SW 1271 (cell line): ENCODE measurements around the gene GRAMD1B.
"Not testable (repeated sequence)": the region's sequence is repeated elsewhere in the genome, so short reads cannot be mapped to it uniquely, and the experiment has no call there.

Source experiments
- DNase-seq, 2 experiments: peaks; one replicate each; lab custom pipeline; 2025; lab: John Stamatoyannopoulos, UW

Gene GRAMD1B

GRCh38 chr11:123443851-123444623 is 14.0 kb downstream of the GRAMD1B start:
- no peak for DNase-seq

DNA sequence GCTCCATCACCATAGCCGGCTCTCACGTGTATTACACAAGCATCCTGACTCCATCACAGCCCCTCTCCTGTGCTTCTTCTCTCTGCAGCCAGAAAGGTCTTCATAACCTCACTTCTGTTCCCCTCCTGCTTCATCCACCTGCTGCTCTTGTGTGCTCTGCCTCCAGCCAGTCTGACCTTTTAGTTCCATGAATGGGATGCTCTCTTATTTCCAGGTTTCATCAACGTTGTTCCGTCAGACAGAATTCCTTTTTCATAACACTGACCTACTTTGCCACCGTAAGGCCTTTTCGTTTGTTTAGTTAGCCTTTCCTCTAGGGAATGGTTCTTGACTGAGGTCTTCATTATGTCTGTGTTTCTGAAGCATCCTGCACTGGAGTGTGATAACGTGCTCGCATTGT is 18.8 kb downstream of the GRAMD1B start:
- no peak for DNase-seq

- no peak for DNase-seq
Observed at GRCh38 chr11:123449436-123449835, 19.4 kb downstream of the GRAMD1B start.

DNA sequence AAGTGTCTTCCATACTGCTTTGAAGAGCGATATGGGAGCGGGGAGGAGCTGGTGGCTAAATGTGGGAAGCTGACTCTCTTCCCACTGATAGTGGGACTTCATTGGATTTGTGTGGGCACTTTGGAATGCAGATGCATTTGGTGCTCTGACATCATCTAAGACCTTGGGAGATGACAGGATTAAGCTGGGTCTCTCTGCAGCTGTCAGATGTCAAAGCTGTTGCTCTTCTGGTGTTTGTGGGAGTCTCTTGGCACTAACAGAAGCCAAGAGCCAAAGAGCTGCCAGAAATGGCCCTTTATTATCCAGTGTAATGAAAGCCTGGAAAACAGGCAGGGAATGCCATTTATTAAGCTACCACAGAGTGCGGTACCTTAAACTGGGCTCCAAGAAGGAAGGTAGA is 20.6 kb downstream of the GRAMD1B start:
- DNase-seq = no peak

DNA sequence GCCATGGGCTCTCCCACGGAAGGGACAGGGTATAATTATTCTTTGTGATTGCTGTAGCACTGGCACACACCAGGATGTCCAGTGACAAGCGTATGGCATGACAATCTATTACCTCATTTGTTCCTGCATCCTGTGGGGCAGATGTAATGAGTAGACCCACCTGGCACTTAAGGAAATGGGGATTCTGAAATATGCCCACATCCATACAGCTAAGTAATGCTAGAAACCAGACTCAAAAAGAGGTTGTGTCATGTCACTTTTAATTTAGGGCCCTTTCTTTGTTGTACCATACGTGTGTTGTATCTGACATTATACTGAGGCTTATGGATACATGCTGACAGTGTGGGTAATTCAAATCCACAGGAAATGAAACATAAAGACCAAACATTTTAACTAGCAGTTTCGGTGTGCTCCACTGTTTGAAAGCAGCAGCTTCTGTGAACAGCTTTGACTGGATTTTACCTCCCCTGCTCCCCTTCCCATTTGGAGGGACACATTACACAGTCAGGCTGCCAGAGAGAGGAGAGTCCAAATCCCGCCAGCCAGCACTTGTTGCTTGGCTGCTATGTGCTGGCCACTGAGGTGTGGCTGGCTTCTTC is 21.2 kb downstream of the GRAMD1B start:
- DNase-seq = no peak

DNA sequence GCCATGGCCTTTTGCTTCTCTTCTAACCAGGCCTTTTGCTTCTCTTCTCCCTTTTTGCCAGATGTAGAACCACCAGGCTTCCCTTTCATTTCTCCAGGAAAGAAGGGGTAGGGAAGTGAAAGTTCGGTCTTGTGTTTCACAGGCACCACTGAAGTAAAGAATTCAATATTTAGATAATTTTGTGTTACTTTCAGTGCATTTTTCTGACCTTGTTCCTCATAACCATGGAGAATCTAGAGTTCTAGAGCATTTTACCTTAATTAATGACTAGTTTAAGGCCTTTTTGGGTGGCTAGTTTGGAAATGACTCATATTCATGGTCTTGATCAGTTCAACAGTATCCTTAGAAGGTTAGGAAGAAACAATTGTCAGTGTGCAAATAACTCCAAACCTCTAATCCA is 22.7 kb downstream of the GRAMD1B start:
- no peak for DNase-seq

GRCh38 chr11:123454060-123454651 is 24.1 kb downstream of the GRAMD1B start:
- no peak for DNase-seq

DNA sequence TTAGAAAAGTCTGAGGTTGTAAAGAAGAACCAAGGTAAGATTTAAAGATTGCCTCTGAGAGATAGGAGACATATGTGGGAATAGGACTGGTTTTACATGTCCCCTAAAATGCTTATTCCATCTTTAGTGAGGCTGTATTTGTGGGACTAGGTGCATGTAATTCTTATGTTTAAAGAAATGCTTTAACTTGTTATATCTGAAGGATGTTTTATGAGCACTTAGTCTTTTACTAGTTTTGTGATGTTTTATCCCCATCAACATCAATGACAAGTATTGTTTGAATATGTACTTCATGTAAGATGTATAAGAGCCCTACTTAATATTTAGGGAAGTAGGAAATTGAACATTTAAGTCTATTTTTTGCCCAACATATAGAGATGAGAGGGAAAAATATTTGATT is 24.7 kb downstream of the GRAMD1B start:
- DNase-seq = no peak

DNA sequence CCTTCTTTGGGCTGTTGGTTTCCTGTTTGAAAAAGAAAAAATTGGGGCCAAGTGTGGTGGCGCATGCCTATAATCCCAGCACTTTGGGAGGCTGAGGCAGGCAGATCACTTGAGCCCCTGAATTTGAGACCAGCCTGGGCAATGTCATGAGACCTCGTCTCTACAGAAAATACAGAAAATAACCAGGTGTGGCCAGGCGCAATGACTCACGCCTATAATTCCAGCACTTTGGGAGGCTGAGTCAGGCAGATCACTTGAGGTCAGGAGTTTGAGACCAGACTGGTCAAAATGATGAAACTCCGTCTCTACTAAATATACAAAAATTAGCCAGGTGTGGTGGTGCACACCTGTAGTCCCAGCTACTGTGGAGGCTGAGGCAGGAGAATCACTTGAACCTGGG is 26.4 kb downstream of the GRAMD1B start:
- not testable (repeated sequence) for DNase-seq

DNA sequence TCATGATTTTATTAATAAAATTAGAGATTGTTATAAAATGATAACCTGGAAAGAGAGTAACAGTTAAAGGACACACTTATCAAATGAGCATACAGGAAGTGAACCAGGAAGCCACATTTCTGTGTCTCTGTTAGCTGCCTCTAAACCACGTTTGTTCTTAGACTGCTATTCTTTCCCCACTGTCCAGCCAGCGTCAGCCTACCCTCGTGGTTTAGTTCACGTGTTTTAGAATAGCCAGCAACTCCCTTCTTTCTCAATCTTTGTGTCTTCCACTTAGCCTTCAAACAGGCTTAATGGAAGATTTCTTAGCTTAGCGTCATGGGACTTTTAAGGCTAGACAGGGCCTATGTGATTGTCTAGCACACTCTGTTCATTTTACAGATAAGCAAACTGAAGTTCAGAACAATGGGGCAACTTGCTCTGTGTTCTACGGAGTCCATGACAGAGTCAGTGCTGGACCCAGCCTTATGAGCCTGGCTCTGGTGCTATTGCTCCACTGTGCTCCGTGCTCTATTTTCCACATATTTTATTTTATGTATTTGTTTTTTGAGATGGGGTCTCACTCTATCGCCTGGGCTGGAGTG is 27.2 kb downstream of the GRAMD1B start:
- no peak for DNase-seq

DNA sequence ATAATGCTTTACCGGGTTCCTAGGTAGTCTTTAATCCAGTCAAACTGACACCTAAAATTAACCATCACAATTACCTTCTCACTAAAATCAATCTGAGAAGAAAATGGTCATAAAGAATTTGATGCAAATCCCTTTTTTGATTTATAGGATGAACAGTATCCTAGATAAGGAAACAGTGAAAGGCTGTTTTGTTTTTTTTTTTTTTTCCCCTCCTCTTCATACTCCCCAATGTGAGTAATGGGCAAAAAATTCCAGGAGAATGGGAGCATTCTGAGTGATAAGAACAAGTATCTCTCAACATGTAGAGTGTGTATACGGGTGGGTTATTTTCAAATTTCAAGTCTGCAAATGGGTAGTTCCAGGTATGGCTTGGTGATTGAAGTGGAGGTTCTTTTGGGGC is 28.4 kb downstream of the GRAMD1B start:
- DNase-seq = no peak

DNA sequence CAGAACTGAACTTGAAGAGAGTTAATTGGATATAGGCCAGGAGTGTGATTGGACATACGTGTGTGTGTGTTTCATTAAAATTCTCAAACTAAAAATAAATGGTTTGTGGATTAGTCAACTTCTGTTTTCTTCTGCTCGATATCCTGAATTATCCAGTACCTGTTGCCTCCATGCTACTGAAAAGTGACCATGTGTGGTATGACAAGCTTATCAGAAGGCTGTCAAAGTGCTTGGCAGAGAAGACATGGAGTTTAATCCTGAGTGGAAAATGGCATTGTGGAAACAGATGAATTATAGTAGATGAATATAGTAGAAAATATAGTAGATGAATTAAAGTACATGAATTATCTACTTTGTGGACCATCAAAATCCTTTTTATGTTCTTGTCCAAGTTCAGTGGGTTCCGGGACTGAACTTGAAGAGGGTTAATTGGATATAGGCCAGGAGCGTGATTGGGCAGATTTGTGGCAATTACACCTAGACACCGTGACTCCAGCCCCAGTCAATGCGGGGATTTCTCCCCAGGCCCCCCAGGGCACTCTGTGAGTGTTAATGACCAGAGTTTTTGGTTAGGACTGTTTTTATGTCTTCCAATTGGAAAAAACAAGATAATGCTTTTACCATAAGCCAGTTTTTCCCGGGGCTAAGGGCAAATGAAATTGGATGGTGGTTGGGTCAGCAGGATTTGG is 30.1 kb downstream of the GRAMD1B start:
- DNase-seq = no peak

GRCh38 chr11:123461164-123461563 is 31.1 kb downstream of the GRAMD1B start:
- DNase-seq = no peak

- DNase-seq = not testable (repeated sequence)
Observed at GRCh38 chr11:123465667-123466066, 35.6 kb downstream of the GRAMD1B start.

GRCh38 chr11:123466172-123466571 is 36.1 kb downstream of the GRAMD1B start:
- not testable (repeated sequence) for DNase-seq

DNA sequence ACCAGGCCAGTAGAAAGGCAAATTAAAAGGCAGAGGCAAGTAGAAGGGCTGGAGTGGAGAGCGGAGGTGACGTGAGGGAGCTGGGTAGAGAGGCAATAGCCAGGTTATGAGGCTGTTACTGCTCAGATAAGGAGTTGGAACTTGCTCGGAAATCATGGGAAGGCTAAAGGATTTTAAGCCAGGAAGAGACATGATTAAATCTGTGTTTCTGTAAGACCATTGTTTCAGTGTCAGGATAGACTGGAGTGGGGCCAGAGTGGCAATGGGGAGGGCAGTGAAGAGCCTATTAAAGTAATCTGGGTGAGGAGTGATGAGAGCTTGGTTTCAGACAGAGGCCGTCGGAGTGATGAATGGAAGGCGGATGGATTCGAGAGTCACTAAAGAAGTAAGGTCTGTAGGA is 39.0 kb downstream of the GRAMD1B start:
- DNase-seq = no peak

- DNase-seq = no peak
Observed at GRCh38 chr11:123469586-123469985, 39.5 kb downstream of the GRAMD1B start.

DNA sequence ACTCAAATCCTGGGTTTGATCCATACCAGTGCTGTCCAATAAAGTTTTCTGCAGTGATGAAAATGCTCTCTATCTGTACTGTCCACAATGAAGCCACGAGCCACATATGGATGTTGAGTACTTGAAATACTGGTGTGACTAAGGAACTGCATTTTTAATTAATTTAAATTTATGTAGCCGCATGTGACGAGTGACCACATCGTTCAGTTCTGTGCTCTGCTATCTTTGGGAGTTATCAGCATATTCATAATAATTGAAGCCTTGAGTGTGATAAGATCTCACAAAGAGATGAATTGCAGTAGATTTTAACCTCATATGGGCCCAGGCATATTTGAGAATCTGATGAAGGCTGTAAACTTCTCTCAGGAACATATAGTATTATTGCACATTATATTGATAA is 40.8 kb downstream of the GRAMD1B start:
- no peak for DNase-seq

DNA sequence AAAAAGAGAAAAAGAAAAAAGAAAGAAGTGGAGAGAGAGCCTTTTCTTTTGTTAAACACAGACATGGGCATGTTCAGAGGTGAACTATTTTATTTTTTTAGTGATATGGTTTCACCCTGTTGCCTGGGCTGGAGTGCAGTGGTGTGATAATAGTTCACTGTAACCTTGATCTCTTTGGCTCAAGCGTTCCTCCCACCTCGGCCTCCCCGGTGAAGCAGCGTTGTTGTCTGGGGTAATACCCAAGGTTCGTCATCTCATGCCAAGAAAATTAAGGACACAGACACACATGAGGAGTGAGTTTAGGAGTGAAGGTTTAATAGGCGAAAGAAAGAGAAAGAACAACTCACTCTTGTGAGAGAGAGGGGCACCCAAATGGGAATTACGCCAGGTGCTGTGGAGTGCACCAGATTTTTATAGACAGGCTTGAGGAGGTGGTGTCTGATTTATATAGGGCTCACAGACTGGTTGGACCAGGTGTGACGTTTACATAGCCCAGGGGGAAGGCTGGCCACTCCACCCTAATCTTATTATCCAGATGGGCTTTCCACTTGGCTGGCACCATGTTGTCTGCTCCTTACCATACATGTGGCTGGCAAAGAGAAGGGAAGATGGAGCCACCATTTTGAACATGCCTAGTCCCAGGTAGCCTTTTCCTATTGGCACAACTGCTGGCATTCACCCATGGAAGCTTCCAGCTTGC is 42.3 kb downstream of the GRAMD1B start:
- no peak for DNase-seq

GRCh38 chr11:123473941-123474677 is 44.0 kb downstream of the GRAMD1B start:
- DNase-seq = no peak

DNA sequence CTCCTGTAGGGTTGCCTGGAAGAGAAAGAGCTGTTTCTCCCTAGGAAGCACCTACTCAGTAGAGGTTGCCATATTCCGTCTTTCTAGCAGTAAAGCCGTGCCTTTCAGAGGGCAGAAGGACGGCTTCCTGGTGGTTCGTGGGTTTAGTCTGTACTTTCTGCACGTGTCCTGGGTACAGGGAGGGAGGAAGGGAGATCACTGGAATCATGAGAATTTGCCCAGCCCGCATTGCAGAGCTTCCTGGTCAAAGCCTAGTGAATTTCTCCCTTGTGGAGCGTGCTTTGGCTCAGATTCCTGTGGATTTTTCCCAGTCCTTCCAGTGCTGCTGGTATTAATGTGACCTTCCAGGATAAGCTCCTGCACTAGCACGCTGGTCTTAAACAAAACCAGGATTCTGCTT is 44.9 kb downstream of the GRAMD1B start:
- no peak for DNase-seq
